Measurements from ENCODE around the gene CCSER1. TPM values are rescaled to one million over a fixed set of nuclear protein-coding genes. Genes with fewer than 3 reads are reported as not detected.
"Not testable (repeated sequence)": the region's sequence is repeated elsewhere in the genome, so short reads cannot be mapped to it uniquely, and the experiment has no call there.

Gene CCSER1
- total RNA-seq, 1 donor from 2014 or later, result not detected

GRCh38 chr4:91470671-91471070 lies 1343.5 kb downstream of the CCSER1 start:
- intact Hi-C loops (cut with micrococcal nuclease), result no loop called here

- intact Hi-C loops (cut with micrococcal nuclease), result no loop called here
Observed at GRCh38 chr4:91471280-91471679, 1344.1 kb downstream of the CCSER1 start.

GRCh38 chr4:91472046-91472445 lies 1344.9 kb downstream of the CCSER1 start:
- intact Hi-C loops (cut with micrococcal nuclease), result no loop called here

GRCh38 chr4:91485415-91485814 lies 1358.2 kb downstream of the CCSER1 start:
- intact Hi-C loops (cut with micrococcal nuclease), result no loop called here

- intact Hi-C loops (cut with micrococcal nuclease), result no loop called here
Observed at GRCh38 chr4:91488946-91489345, 1361.8 kb downstream of the CCSER1 start.

GRCh38 chr4:91497892-91498291 lies 1370.7 kb downstream of the CCSER1 start:
- intact Hi-C loops (cut with micrococcal nuclease), result loop anchor here (10.0 kb wide), 1 partner anchor 1233 kb away; no protein-coding TSS in a partner anchor

- intact Hi-C loops (cut with micrococcal nuclease), result no loop called here
Observed at GRCh38 chr4:91502365-91502764, 1375.2 kb downstream of the CCSER1 start.

GRCh38 chr4:91513326-91513725 lies 1386.1 kb downstream of the CCSER1 start:
- intact Hi-C loops (cut with micrococcal nuclease), result no loop called here

GRCh38 chr4:91519155-91519554 lies 1392.0 kb downstream of the CCSER1 start:
- intact Hi-C loops (cut with micrococcal nuclease), result no loop called here

- intact Hi-C loops (cut with micrococcal nuclease), result no loop called here
Observed at GRCh38 chr4:91525621-91526020, 1398.4 kb downstream of the CCSER1 start.

- intact Hi-C loops (cut with micrococcal nuclease), result no loop called here
Observed at GRCh38 chr4:91527056-91527455, 1399.9 kb downstream of the CCSER1 start.

GRCh38 chr4:91567594-91567993 lies 1440.4 kb downstream of the CCSER1 start:
- intact Hi-C loops (cut with micrococcal nuclease), result no loop called here

- intact Hi-C loops (cut with micrococcal nuclease), result no loop called here
Observed at GRCh38 chr4:91577864-91578263, 1450.7 kb downstream of the CCSER1 start.

- intact Hi-C loops (cut with micrococcal nuclease), result no loop called here
Observed at GRCh38 chr4:91590260-91590659, 1463.1 kb downstream of the CCSER1 start.

- intact Hi-C loops (cut with micrococcal nuclease), result no loop called here
Observed at GRCh38 chr4:91592125-91592524, 1464.9 kb downstream of the CCSER1 start.

GRCh38 chr4:91596718-91597117 lies 1469.5 kb downstream of the CCSER1 start:
- intact Hi-C loops (cut with micrococcal nuclease), result no loop called here

GRCh38 chr4:91598696-91599095 lies 1471.5 kb downstream of the CCSER1 start:
- intact Hi-C loops (cut with micrococcal nuclease), result no loop called here

GRCh38 chr4:91600301-91600700 lies 1473.1 kb downstream of the CCSER1 start:
- intact Hi-C loops (cut with micrococcal nuclease), result no loop called here

GRCh38 chr4:91601401-91601800 lies 1474.2 kb downstream of the CCSER1 start:
- intact Hi-C loops (cut with micrococcal nuclease), result no loop called here

GRCh38 chr4:91611782-91612181 lies 1484.6 kb downstream of the CCSER1 start:
- intact Hi-C loops (cut with micrococcal nuclease), result no loop called here

GRCh38 chr4:91620952-91621351 lies 1493.8 kb downstream of the CCSER1 start:
- intact Hi-C loops (cut with micrococcal nuclease), result no loop called here

- intact Hi-C loops (cut with micrococcal nuclease), result no loop called here
Observed at GRCh38 chr4:91621446-91621845, 1494.3 kb downstream of the CCSER1 start.

- intact Hi-C loops (cut with micrococcal nuclease), result no loop called here
Observed at GRCh38 chr4:91622925-91623602, 1495.9 kb downstream of the CCSER1 start.

- intact Hi-C loops (cut with micrococcal nuclease), result not testable (repeated sequence)
Observed at GRCh38 chr4:91623603-91623967, 1496.4 kb downstream of the CCSER1 start.

Data from T-helper 1 cell treated with Interleukin-12 subunit alpha and Interleukin-12 subunit beta and Interleukin-4 antibody, amounts not matched to agents 30 ng/mL and 1 ng/mL, for 36 hours (primary cell).